Astrocyte of the spinal cord (primary cell): Measurements from ENCODE around the gene GALNT18.

Experiments used
- DNase-seq: peaks from one replicate; pipeline ENCODE4 v3.0.0; 2011; ENCODE audit warnings: low read depth, low spot score
- H3K4me3 ChIP-seq: 2 replicates; pipeline ENCODE4 v1.5.1; 2011; ENCODE audit warnings: low read depth, mild to moderate bottlenecking, low read length, moderate library complexity
- in situ Hi-C: cut with HindIII; loops from 2 replicates; pipeline ENCODE4 v1.10.0; 2017; ENCODE audit warnings: low sequenced_read_pairs
- TF ChIP-seq, protein P1 (sequence below): IDR thresholded peaks from 2 replicates; pipeline ENCODE4 v1.5.1; 2012; ENCODE audit warnings: low read depth, mild to moderate bottlenecking, low read length, inconsistent platforms

The GALNT18 gene

GRCh38 chr11:11505692-11506091 is 116.1 kb downstream of the GALNT18 start:
- no peak for DNase-seq
- TF ChIP-seq, protein P1, sequence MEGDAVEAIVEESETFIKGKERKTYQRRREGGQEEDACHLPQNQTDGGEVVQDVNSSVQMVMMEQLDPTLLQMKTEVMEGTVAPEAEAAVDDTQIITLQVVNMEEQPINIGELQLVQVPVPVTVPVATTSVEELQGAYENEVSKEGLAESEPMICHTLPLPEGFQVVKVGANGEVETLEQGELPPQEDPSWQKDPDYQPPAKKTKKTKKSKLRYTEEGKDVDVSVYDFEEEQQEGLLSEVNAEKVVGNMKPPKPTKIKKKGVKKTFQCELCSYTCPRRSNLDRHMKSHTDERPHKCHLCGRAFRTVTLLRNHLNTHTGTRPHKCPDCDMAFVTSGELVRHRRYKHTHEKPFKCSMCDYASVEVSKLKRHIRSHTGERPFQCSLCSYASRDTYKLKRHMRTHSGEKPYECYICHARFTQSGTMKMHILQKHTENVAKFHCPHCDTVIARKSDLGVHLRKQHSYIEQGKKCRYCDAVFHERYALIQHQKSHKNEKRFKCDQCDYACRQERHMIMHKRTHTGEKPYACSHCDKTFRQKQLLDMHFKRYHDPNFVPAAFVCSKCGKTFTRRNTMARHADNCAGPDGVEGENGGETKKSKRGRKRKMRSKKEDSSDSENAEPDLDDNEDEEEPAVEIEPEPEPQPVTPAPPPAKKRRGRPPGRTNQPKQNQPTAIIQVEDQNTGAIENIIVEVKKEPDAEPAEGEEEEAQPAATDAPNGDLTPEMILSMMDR, result no peak
- in situ Hi-C loops, result no loop called here
- H3K4me3 ChIP-seq, result no peak overlapping the region

- no peak overlapping the region for H3K4me3 ChIP-seq
- in situ Hi-C loops, result no loop called here
- TF ChIP-seq, protein P1, result no peak
Measured at GRCh38 chr11:11505190-11505589, 116.6 kb downstream of the GALNT18 start.

DNA sequence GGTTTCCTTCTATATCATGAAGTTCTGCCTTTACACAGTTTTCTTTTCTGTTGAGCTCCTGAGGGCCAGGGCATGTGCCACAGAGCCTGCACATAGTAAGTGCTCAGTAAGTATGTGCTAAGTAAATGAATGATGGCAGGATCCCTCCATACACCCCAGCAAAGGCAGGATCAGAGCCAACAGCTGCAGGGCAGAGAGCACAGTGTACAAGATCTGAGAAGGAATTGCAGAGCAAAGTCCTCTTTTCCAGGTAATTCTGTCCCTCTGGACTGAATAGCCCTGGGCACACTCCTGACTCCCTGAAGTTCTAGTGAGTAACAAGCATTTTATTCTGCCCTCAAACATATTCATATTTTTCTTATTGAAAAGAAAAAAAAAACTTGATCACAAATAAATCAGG is 117.7 kb downstream of the GALNT18 start:
- H3K4me3 ChIP-seq, result no peak overlapping the region
- in situ Hi-C loops, result no loop called here
- TF ChIP-seq, protein P1, result no peak
- DNase-seq, result no peak

More at GRCh38 chr11:11505190-11505589, 116.6 kb downstream of the GALNT18 start:
- no peak for DNase-seq

DNA sequence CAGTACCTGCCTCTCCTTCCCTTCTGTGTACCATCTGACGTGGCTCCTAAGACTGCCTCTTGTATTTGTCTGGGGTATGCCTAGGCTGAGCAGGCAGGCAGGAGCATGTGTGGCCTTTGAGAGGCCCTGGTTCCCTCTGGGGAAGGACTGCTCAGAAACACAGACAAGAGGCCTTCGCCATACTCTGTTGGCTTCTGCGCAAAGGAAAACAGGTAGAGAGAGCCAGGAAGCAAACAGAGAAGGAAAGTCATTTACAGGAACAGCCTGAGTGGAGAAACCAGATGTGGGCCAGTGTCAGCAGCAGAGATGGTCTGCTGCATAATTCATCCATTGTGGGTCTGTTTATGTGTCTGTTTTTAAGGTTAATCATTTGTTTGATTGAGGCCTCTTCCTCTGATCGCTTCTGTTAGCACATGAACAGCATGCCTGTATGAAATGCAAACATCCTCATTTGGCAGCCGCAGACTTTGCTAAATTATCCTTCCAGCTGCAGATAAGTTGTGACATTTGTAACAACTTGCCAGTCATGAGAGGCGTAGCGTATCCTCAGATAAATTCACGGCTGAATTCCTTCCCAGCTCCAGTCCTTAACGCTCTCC is 119.4 kb downstream of the GALNT18 start:
- TF ChIP-seq, protein P1, result no peak
- DNase-seq, result no peak
- in situ Hi-C loops, result no loop called here
- H3K4me3 ChIP-seq, result no peak overlapping the region

- TF ChIP-seq, protein P1, result no peak
- no peak overlapping the region for H3K4me3 ChIP-seq
- in situ Hi-C loops, result no loop called here
- no peak for DNase-seq
Measured at GRCh38 chr11:11501546-11502262, 120.1 kb downstream of the GALNT18 start.

GRCh38 chr11:11500744-11501487 is 120.9 kb downstream of the GALNT18 start:
- no peak overlapping the region for H3K4me3 ChIP-seq
- in situ Hi-C loops, result no loop called here
- TF ChIP-seq, protein P1, result no peak
- DNase-seq, result no peak
